Activated T-cell treated with anti-CD3 and anti-CD28 coated beads for 24 hours (primary cell): ENCODE data around the gene CLK1.
A peak's percentile ranks its signal among the peaks of the same experiment; 100 is the strongest.
"Not testable (repeated sequence)": the region's sequence is repeated elsewhere in the genome, so short reads cannot be mapped to it uniquely, and the experiment has no call there.

Experiments used
- DNase-seq: peaks from one replicate; pipeline ENCODE4 v3.0.0-alpha.2; 2020; ENCODE audit warnings: low read depth

Gene CLK1

DNA sequence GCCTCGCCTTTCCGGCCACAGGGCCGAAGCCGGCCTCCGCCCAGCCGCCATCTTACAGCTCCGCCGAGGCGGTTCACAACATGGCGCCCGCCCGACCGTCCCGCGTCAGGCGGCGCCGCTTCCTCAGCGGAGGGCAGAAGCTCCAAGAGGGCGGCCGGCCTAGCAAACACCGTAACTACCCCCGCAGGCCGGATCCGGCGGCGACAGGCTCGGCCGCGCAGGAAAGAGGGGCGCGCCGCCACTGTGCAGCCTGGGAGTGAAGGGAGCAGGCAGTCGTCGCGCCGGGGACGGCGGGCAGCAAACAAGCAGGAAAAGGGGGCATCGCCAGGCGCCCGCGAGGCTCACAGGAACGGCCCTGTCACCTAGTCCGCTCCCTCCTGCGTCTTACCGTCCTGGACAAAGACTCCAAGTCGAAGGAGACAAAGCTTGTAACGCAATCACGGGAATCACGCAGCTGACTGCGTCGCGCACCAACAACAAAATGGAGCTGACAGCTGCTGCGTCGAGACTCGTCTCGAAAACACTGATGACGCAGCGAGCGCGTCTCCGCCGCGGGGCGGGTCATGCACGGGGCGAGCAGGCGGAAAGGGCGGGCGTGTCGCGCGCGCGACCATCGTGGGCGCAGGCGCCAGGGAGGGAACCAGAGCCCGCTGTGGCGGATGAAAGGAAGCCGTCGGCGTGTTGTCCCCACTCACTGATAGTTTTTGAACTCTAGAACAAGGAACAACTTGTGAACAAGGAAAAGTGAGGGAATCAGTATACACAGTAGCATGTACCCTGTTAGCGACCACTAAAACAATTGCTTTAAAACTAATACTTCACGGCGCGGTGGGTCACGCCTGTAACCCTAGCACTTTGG lies at the start of gene CLK1:
Gene CLK1 (minus strand): TSS at position 483 of the 859 bp plus-strand sequence. CDS start 2,796 bp downstream, outside the sequence.
- peak; percentile 97 for DNase-seq

DNA sequence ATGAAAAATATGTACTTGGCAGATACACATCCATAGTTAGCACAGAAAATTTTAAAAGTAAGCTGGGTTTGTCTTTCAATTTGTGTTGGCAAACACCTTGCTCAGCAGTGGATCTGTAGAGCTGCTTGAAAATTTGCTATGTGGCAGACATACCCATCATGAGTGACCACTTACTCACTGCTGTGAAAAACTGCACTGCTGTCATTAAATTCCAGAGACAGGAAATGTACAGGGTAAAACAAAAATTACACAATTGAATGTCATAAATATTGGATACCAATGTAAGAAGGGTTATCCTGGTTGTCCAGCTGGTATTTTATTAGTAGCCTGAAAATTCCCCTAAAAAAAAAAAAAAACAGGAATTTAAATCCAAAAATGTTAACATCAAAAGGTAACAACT lies 49.2 kb upstream of the CLK1 start:
- no peak for DNase-seq

DNA sequence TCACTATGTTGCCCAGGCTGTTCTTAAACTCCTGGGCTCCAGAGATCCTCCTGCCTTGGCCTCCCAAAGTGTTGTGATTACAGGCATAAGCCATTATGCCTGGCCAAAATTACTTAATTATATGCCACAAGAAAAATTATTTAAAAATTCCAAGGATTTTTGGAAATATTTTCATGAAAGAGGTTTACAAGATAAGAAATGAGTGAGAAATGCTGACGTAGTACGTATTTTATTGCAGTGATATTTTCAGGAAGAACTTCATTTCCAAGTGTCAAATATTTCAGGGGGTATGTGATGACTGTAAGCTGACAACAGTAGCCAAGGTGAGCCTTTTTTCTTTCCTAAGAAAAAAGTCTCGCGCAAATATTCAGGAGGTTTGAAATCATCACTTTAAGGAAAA lies 45.5 kb upstream of the CLK1 start:
- DNase-seq: no peak

DNA sequence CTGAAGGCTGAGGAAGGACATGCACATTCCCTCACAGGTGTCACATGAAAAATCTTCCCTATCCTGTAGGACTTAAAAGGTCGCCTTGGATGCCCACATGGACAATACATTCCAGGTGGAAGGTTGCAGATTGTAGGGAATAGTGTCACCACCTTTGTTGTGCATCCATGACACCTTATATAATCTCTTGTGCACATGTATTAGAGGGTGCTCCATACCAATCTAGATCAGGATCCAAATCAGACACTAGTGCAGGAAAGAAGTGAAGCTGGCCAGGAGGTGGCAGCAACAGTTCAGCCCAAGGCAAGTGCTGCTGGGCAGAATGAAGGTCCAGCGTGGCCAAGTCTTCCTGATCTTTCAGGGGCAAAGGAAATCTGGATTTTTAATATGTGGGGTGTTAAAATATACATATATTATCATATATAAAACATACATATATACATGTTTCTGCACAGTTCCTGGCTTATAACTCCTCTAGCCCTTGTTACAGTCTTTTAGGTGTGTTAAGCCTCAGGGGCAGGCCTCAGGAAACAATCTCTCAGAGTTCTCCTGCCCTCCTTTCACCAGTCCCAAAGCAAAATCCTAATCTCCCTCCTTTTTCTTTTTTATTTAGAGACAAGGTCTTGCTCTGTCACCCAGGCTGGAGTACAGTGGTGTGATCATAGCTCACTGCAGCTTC lies 41.3 kb upstream of the CLK1 start:
- DNase-seq: peak; percentile 26

DNA sequence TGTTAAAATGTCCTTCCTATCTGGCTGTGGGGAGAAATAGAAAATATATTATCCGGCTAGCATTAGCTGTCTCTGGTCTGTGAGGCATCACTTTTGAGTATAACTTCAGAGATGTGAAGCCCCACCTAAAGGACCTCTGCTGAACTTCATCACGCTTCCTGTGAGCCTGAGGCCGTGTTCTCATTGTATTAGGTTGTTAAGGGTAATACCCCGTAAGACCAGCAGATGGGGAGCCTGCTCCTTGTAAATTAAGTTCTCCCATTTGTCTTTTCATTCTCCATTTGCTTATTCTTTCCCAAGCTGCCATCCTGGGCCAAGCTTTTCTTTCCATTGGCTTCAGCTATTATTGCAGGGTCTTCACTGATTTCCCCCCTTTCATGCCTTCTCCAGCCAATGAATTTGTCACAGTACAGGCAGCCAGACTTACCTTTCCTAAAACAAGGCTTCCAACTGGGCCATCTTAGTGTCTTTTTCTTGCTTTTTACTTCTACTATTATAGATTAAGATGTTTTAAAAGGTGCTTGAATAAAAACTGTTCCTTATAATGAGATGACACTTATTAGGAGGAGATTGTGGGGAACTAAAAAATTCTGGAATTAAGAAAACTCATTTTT lies 37.1 kb upstream of the CLK1 start:
- DNase-seq: peak; percentile 63

DNA sequence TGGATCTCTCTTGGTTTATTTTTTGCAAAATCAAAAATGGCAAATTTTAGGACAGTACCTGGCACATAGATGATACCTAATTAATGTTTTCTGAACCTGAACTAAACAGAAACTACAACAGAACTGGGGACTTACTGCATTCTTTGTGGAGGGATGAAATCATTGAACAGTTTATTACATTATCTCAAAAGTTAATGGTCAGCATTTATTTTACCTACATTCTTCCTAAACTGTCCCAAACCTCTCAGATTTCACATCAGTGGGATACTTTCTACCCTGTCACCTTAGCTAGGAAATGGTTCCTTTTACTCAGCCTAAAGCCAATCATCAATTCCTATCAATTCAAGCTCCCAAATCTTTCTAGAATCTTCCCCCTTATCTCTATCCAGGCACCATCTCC lies 35.0 kb upstream of the CLK1 start:
- DNase-seq: no peak

DNA sequence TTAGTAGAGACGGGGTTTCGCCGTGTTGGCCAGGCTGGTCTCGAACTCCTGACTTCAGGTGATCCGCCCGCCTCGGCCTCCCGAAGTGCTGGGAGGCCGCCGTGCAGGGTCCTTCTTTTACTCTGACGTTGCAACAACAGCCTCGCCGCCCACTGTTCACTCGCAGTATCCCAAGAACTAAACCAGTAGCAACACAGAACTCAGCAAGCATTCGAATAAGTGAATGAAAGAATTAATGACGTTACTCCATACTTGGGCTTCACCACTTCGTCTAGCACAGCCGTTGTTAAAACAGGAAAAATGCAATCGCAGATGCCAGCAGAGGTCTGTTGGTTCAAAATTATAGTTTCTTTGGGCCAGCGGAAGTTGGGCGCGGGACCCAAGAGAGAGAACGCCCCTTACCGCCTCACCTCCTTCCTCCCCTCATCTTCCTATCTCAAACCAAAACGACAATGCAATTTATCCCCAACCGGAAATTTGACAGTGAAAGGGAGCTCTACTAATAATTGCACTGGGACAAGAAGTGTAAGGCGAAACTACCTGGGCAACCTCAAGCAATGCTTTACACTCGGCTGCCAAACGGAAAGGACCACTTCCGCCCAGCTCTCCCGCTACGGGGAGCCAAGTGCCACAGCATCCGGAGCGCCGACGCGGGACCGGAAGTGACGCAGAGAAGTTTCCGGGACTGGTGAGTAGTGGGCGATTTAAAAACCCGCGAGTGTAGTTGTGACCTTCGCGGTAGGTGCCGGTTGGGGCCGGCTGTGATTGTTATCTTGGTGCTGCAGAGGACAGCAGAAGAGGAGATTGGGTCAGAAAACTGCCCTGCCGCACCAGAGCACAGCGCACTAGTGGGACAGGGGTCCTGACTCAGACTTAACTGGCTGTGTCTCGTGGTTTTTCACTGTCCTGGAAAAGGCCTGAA lies 24.5 kb upstream of the CLK1 start, which contains the start of the genes NIF3L1 and PPIL3:
Gene NIF3L1 (plus strand): TSS at position 668 of the 922 bp plus-strand sequence. CDS start 2,573 bp downstream, outside the sequence.
Gene PPIL3 (minus strand): TSS at position 374 of the 922 bp plus-strand sequence. CDS start 1,462 bp downstream, outside the sequence.
- peak; percentile 96 for DNase-seq

DNA sequence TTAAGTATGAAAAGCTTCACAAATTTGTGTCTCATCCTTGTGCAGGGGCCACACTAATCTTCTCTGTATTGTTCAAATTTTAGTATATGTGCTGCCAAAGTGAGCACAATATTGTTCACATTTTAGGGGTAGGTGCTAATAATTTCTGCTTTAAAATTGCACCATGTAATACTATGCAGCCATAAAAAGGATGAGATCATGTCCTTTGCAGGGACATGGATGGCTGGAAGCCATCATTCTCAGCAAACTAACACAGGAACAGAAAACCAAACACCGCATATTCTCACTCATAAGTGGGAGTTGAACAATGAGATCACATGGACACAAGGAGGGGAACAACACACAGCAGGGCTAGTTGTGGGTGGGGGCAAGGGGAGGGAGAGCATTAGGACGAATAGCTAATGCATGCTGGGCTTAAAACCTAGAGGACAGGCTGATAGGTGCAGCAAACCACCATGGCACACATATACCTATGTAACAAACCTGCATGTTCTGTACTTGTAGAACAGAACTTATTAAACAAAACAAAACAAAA lies 17.3 kb upstream of the CLK1 start:
- not testable (repeated sequence) for DNase-seq

DNA sequence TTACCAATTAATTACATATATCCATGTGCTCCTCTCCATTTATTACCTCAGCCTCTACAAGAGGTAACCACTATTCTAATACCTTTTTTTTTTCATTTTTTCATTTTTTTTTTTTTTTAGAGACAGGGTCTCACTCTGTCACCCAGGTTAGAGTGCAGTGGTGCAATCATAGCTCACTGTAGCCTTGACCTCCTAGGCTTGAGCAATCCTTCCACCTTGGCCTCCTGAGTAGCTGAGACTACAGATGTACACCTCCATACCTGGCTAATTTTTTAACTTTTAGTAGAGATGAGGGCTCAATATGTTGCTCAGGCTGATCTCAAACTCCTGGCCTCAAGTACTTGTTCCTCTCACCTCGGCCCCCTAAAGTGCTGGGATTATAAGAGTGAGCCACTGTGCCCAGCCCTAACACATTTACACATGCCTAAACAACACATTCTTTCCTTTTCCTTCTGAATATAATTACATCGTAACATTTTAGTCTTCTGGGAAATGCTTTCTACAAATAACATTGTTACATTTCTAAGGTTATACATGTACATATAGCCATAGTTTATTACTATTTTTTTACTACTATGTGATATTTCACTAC lies 13.9 kb upstream of the CLK1 start:
- DNase-seq: no peak

DNA sequence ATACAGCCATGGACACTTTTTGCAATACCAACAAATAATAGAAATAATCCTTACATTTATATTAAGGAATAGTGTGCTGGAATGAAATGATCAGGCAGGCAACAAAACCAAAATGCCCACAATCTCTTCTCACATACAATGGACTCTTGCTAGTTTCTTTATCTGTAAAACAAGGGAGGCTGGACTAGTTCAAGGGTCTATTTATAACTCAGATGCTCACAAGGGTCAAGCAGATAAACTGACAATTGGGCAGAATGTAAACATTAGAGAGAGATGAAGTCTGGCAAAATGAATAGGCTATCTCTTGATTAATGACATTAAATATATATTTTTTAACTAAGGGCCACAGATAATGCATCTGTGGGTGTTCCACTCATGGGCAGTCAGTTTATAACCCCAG lies 13.0 kb upstream of the CLK1 start:
- no peak for DNase-seq

DNA sequence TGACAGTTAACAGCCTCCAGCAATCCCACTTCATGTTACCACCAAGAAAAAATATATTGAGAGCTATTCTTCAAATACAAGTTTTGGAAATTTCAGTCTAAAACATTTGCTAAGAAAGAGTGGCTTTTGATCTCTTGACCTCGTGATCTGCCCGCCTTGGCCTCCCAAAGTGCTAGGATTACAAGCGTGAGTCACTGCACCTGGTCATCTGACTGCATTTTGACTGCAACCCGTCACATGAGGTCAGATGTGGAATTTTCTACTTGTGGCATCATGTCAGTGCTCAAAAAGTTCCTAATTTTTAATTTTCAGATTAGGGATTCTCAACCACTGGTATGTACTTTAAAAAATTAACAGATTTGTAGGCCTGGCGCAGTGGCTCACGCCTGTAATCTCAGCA lies 9.1 kb upstream of the CLK1 start:
- DNase-seq: no peak

DNA sequence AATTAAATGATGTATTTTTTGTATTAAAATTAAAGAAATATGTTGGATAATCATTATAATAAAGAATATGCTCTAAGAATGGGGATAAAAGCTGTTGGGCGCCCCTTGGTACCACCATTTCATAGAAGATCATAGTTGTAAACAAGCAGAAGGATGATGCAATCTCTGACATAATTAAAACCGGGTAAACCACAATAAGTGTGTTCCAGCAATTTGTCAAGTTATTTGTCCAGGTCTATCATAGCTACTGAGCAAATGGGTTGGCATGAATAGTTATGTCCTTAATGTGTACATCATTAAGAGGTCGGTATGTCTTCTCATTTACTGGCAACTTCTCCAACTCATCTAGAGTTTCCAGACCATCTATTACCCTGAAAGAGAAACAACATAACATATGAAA lies 6.7 kb upstream of the CLK1 start:
- no peak for DNase-seq

DNA sequence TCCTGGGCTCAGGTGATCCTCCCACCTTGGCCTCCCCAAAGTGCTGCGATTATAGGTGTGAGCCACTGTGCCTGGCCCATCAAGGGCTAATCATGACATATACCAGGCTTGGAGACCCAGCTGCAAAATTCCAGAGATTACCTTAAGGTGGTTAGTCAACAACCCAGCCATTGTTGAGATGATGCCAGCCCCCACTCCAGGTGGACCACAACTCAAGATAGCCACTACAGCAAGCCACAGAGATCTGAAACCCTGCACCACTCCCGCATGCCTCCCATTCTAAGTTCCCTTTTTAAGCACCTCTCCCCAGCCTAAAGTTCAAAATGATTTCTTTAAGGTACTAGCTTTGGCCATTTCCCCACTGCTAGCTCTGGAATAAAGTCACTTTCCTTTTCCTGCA lies 4.6 kb upstream of the CLK1 start:
- no peak for DNase-seq

DNA sequence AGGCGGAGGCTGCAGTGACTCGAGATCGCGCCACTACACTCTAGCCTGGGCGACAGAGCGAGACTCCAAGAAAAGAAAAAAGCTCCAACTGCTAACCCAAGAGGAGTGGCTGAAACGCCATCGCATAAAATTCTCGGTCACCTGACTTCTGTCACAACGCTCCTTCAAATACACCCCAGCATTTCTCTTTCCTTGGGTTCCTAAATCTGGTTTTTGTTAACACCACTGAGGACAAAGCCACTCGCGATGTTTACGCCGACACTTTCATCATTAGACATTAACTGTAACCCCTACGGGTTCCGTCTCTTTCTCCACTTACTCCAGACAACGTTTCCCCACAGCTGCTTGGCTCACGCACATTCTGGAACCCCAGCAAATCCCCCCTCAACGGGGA lies 679 bp downstream of the CLK1 start:
- DNase-seq: no peak

DNA sequence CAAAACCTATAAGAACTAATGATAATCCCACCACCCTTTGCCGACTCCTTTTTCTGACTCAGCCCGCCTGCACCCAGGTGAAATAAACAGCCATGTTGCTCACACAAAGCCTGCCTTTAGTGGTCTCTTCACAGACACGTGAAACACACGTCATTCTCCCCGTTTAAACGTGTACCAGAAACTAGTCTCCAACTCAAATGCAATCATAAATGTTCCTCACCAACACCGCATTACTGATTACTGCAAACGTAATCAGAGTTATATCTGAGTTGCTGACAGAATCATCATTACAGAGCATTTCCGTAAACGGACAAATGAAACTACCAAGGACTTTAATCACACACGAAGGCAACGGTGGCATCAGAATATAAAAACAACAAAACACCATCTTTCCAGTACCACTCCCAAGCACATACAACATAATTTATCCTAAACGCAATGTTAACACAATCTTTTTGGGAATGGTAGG lies 1.9 kb downstream of the CLK1 start:
- DNase-seq: peak; percentile 54

DNA sequence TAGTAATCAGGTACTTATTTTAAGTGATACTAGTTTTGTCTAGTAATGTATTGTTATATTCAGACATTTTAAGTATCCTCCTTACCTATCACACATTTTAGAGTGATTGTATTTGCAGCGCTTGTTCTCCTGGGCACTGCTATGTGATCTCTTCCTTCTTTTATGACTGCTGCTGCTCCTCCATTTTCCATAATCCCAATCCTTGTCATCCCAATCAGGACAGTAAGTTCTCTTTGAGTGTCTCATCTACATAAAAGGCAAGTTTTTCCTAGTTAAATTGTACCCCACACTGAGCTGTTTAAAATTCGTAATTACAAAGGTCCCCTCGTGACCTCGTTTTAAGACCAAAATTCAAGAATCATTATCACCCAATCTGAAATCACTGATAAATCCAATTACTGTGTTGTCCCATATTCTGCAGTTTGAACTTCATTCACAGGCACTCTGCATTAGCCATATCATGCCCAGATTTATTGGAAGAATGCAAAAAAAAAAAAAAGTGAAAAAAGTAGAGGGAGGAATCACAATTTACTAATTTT lies 2.8 kb downstream of the CLK1 start:
- no peak for DNase-seq

DNA sequence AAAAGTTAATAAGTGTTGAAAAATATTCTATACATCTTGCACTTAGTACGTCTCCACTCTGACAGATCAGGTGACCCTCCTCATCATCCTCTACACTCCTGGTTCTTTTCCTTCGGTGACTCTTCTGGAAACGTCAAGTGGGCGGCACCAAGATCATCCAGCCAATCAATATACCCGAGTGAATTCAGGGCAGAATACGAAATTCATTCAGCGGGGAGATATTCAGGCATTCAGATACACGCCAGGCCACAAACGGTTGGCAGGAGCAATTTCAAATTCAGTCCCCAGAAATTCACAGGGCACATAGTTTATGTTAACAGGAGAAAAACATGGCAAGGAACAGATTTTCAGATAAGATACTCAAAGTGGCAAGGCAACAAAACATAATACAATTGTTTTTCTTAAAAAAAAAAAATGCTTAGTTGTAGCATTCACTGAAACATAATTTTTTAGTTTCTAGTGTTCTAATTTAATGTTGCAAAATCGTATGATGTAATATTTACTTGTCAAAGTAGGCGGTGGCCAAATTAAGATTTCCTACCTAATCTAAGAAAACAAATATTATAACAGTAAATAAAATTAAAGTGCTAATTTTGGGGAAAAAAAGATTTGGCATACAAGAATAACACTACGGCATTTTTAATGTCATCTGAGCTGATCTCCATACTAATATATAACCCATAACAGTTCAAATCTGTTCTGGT lies 4.2 kb downstream of the CLK1 start:
- peak; percentile 24 for DNase-seq

DNA sequence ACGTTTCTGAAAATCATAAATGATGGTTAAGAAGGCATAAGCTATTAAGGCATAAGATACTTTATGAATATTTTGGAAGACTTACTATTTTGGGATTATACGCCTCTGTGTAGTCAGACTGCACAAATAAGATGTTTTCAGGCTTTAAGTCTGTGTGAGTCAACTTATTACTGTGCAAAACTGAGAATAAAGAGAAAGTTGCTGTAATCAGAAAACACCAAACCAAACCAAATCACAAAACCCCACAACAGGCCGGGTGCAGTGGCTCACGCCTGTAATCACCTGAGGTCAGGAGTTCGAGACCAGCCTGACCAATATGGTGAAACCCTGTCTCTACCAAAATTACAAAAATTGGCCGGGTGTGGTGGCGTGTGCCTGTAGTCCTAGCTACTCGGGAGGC lies 7.7 kb downstream of the CLK1 start:
- no peak for DNase-seq

DNA sequence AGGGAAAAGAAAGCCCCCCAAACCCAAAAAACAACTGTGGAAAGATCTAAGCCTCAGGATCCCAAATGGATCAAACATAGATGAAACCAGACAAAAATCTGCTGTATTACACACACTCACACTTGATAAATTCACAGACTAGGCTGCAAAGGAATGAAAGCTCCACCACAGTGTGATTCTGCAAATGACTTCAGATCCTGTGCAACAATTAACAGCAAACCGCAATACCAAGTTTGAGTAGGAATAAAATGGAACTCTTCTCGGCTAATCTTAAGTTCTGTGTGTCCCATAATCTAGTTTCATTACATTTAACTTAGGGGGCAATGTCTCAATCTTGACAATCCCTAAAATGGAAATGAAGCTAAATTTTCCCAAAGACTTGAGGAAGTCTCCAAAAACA lies 11.9 kb downstream of the CLK1 start:
- DNase-seq: no peak
